ENCODE data around the gene EQTN. TPM values are rescaled to one million over a fixed set of nuclear protein-coding genes. Genes with fewer than 3 reads are reported as not detected.

Gene EQTN
- total RNA-seq, 1 donor from 2014 or later, result not detected

GRCh38 chr9:27336126-27336525 lies 39.2 kb upstream of the EQTN start:
- Mint-ChIP-seq H3K36me3 (ENCODE audit: low read depth, unreplicated experiment) (no peaks in the 10 kb centered on the region), H3K27ac (ENCODE audit: unreplicated experiment) (no peak overlapping the region), H3K27me3 (ENCODE audit: unreplicated experiment) (peaks cover 8% of the 10 kb centered on the region), H3K9me3 (ENCODE audit: unreplicated experiment) (no peaks in the 10 kb centered on the region), H3K4me3 (ENCODE audit: unreplicated experiment) (no peak overlapping the region), H3K4me1 (ENCODE audit: unreplicated experiment) (peaks cover 24% of the 10 kb centered on the region)
- TF ChIP-seq, protein P1, sequence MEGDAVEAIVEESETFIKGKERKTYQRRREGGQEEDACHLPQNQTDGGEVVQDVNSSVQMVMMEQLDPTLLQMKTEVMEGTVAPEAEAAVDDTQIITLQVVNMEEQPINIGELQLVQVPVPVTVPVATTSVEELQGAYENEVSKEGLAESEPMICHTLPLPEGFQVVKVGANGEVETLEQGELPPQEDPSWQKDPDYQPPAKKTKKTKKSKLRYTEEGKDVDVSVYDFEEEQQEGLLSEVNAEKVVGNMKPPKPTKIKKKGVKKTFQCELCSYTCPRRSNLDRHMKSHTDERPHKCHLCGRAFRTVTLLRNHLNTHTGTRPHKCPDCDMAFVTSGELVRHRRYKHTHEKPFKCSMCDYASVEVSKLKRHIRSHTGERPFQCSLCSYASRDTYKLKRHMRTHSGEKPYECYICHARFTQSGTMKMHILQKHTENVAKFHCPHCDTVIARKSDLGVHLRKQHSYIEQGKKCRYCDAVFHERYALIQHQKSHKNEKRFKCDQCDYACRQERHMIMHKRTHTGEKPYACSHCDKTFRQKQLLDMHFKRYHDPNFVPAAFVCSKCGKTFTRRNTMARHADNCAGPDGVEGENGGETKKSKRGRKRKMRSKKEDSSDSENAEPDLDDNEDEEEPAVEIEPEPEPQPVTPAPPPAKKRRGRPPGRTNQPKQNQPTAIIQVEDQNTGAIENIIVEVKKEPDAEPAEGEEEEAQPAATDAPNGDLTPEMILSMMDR (IDR thresholded peaks at IDR 0.05; ENCODE audit: unreplicated experiment), result no peak
- DNase-seq (ENCODE audit: low spot score), result no peak

GRCh38 chr9:27335075-27335474 lies 38.1 kb upstream of the EQTN start:
- Mint-ChIP-seq H3K36me3 (ENCODE audit: low read depth, unreplicated experiment) (no peaks in the 10 kb centered on the region), H3K9me3 (ENCODE audit: unreplicated experiment) (no peaks in the 10 kb centered on the region), H3K4me1 (ENCODE audit: unreplicated experiment) (peaks cover 22% of the 10 kb centered on the region), H3K27ac (ENCODE audit: unreplicated experiment) (no peak overlapping the region), H3K27me3 (ENCODE audit: unreplicated experiment) (peaks cover 8% of the 10 kb centered on the region), H3K4me3 (ENCODE audit: unreplicated experiment) (no peak overlapping the region)
- no peak for DNase-seq (ENCODE audit: low spot score)
- TF ChIP-seq, protein P1 (IDR thresholded peaks at IDR 0.05; ENCODE audit: unreplicated experiment), result no peak

GRCh38 chr9:27333241-27334052 lies 36.5 kb upstream of the EQTN start:
- Mint-ChIP-seq H3K27me3 (ENCODE audit: unreplicated experiment) (peaks cover 10% of the 10 kb centered on the region), H3K4me3 (ENCODE audit: unreplicated experiment) (peak overlapping the region; percentile 16), H3K27ac (ENCODE audit: unreplicated experiment) (no peak overlapping the region), H3K9me3 (ENCODE audit: unreplicated experiment) (no peaks in the 10 kb centered on the region), H3K36me3 (ENCODE audit: low read depth, unreplicated experiment) (no peaks in the 10 kb centered on the region), H3K4me1 (ENCODE audit: unreplicated experiment) (peaks cover 19% of the 10 kb centered on the region)
- TF ChIP-seq, protein P1 (IDR thresholded peaks at IDR 0.05; ENCODE audit: unreplicated experiment), result peak; percentile 92
- peak; percentile 62 for DNase-seq (ENCODE audit: low spot score)

GRCh38 chr9:27331393-27331792 lies 34.4 kb upstream of the EQTN start:
- peaks cover 8% of the 10 kb centered on the region for H3K27me3 Mint-ChIP-seq (ENCODE audit: unreplicated experiment)
- H3K4me1 Mint-ChIP-seq (ENCODE audit: unreplicated experiment), result peaks cover 13% of the 10 kb centered on the region
- no peaks in the 10 kb centered on the region for H3K9me3 Mint-ChIP-seq (ENCODE audit: unreplicated experiment)
- TF ChIP-seq, protein P1 (IDR thresholded peaks at IDR 0.05; ENCODE audit: unreplicated experiment), result no peak
- no peak overlapping the region for H3K27ac Mint-ChIP-seq (ENCODE audit: unreplicated experiment)
- no peak overlapping the region for H3K4me3 Mint-ChIP-seq (ENCODE audit: unreplicated experiment)
- no peak for DNase-seq (ENCODE audit: low spot score)
- H3K36me3 Mint-ChIP-seq (ENCODE audit: low read depth, unreplicated experiment), result peaks cover 4% of the 10 kb centered on the region

GRCh38 chr9:27329291-27329690 lies 32.3 kb upstream of the EQTN start:
- peaks cover 7% of the 10 kb centered on the region for H3K36me3 Mint-ChIP-seq (ENCODE audit: low read depth, unreplicated experiment)
- DNase-seq (ENCODE audit: low spot score), result no peak
- TF ChIP-seq, protein P1 (IDR thresholded peaks at IDR 0.05; ENCODE audit: unreplicated experiment), result no peak
- peaks cover 4% of the 10 kb centered on the region for H3K27me3 Mint-ChIP-seq (ENCODE audit: unreplicated experiment)
- H3K4me3 Mint-ChIP-seq (ENCODE audit: unreplicated experiment), result no peak overlapping the region
- no peaks in the 10 kb centered on the region for H3K9me3 Mint-ChIP-seq (ENCODE audit: unreplicated experiment)
- H3K27ac Mint-ChIP-seq (ENCODE audit: unreplicated experiment), result no peak overlapping the region
- H3K4me1 Mint-ChIP-seq (ENCODE audit: unreplicated experiment), result peaks cover 9% of the 10 kb centered on the region

Measured in endothelial cell (in vitro differentiated cells).